Astrocyte (in vitro differentiated cells and primary cell): ENCODE measurements around the gene KCNH4. TPM values are rescaled to one million over a fixed set of nuclear protein-coding genes. Genes with fewer than 3 reads are reported as not detected.

Source experiments
- DNase-seq: peaks from one replicate; pipeline ENCODE4 v3.0.0-alpha.2; 2010; ENCODE audit warnings: low read depth
- FAIRE-seq: peaks from 2 replicates; lab custom pipeline; 2011; peaks lifted over from hg19 to GRCh38; lab: Jason Lieb, UNC
- H2AFZ ChIP-seq: 2 replicates; pipeline ENCODE4 v1.6.0; 2012; ENCODE audit warnings: low read depth, low read length, inconsistent platforms
- H3K27ac ChIP-seq: 2 replicates; pipeline ENCODE4 v1.5.1; 2011; ENCODE audit warnings: low read depth, low read length, inconsistent platforms
- H3K27me3 ChIP-seq: 2 replicates; pipeline ENCODE4 v1.6.0; 2011; ENCODE audit warnings: low read length, inconsistent platforms; ENCODE audit not compliant: insufficient read depth
- H3K36me3 ChIP-seq: 2 replicates; pipeline ENCODE4 v1.5.1; 2011; ENCODE audit warnings: low read length, inconsistent platforms; ENCODE audit not compliant: insufficient read depth
- H3K4me1 ChIP-seq: 2 replicates; pipeline ENCODE4 v1.5.1; 2011; ENCODE audit warnings: low read length, inconsistent platforms; ENCODE audit not compliant: insufficient read depth
- H3K4me2 ChIP-seq: 2 replicates; pipeline ENCODE4 v1.6.0; 2012; ENCODE audit warnings: low read length, inconsistent platforms
- H3K4me3 ChIP-seq: 2 replicates; pipeline ENCODE4 v1.5.1; 2011; ENCODE audit warnings: low read depth, mild to moderate bottlenecking, low read length, inconsistent platforms; ENCODE audit not compliant: insufficient read depth
- H3K79me2 ChIP-seq: 2 replicates; pipeline ENCODE4 v1.6.0; 2012; ENCODE audit warnings: mild to moderate bottlenecking, low read length, inconsistent platforms; ENCODE audit not compliant: insufficient read depth
- H3K9ac ChIP-seq: 2 replicates; pipeline ENCODE4 v1.6.0; 2012; ENCODE audit warnings: mild to moderate bottlenecking, low read length, inconsistent platforms
- H3K9me3 ChIP-seq: 2 replicates; pipeline ENCODE4 v1.5.1; 2012; ENCODE audit warnings: low read depth, mild to moderate bottlenecking, low read length, inconsistent platforms; ENCODE audit not compliant: insufficient read depth
- H4K20me1 ChIP-seq: 2 replicates; pipeline ENCODE4 v1.6.0; 2012; ENCODE audit warnings: low read length, inconsistent platforms; ENCODE audit not compliant: insufficient read depth
- H3K27ac Mint-ChIP-seq: one replicate; pipeline ENCODE4 v1.8.0; 2021; ENCODE audit warnings: mild to moderate bottlenecking, mixed read lengths; ENCODE audit not compliant: unreplicated experiment
- H3K27me3 Mint-ChIP-seq: one replicate; pipeline ENCODE4 v1.8.0; 2021; ENCODE audit warnings: low read depth, mixed read lengths; ENCODE audit not compliant: unreplicated experiment
- H3K36me3 Mint-ChIP-seq: one replicate; pipeline ENCODE4 v1.8.0; 2021; ENCODE audit warnings: low read depth, mixed read lengths; ENCODE audit not compliant: unreplicated experiment
- H3K4me1 Mint-ChIP-seq: one replicate; pipeline ENCODE4 v1.8.0; 2021; ENCODE audit warnings: low read depth, mixed read lengths; ENCODE audit not compliant: unreplicated experiment
- H3K4me3 Mint-ChIP-seq: one replicate; pipeline ENCODE4 v1.8.0; 2021; ENCODE audit warnings: mild to moderate bottlenecking, moderate library complexity, mixed read lengths; ENCODE audit not compliant: unreplicated experiment
- H3K9me3 Mint-ChIP-seq: one replicate; pipeline ENCODE4 v1.8.0; 2021; ENCODE audit warnings: mild to moderate bottlenecking, mixed read lengths; ENCODE audit not compliant: unreplicated experiment
- CTCF ChIP-seq: IDR thresholded peaks from 2 replicates; pipeline ENCODE4 v1.5.1; 2011; ENCODE audit warnings: low read depth, mild to moderate bottlenecking, inconsistent platforms, low read length, moderate library complexity; ENCODE audit not compliant: insufficient read depth
- EZH2 ChIP-seq: IDR thresholded peaks from 2 replicates; pipeline ENCODE4 v1.6.1; 2012; ENCODE audit warnings: mild to moderate bottlenecking, low read length, inconsistent platforms; ENCODE audit not compliant: insufficient read depth
- total RNA-seq: library from RNA; stranded (reverse); gene quantifications from 2 replicates; pipeline ENCODE4 v1.2.1, GENCODE V29; 2021

Gene KCNH4
- total RNA-seq, 1 donor from 2014 or later, result not detected

GRCh38 chr17:42117397-42118125 lies 63.4 kb downstream of the KCNH4 start:
- TF ChIP-seq EZH2 (no peak), CTCF (no peak)

DNA sequence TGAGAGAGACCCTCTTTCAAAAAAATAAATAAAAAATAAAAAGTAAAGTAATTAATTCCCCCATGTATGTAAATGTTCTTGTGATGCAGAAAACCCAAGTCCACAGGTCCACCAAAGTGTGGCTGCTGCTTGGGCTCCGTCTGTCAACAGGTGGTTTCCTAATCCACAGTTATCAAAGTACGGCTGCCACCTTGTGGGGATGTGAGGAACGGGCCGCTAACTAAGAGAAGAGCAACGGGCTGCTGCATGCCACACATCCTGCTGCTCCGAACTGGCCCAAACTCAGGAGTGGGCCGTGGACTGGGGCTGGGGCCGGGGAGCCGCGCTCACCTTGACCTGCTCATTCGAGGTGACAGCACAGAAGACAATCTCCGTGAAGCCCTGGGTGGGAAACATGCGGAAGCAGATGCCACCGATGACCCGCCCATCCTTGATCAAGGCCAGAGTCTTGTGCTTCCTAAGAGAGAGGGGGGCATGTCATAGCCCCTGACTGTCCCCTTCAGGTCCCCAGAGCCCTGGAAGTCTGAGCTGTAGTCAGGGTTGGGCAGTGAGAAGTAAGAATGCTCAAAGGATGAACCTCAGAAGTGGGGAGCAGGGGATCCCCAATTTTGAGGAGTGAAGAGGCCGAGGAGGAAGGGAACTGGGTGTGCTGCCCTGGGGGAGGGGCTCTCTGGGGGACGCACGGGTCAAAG lies 64.1 kb downstream of the KCNH4 start:
- no peak for FAIRE-seq
- H3K4me3 Mint-ChIP-seq, result no peak overlapping the region

More at GRCh38 chr17:42117397-42118125, 63.4 kb downstream of the KCNH4 start:
- Histone ChIP-seq H3K4me2 (no peak overlapping the region), H3K4me1 (peaks cover 4% of the 10 kb centered on the region), H3K9me3 (no peaks in the 10 kb centered on the region), H2AFZ (no peak overlapping the region), H3K27me3 (no peaks in the 10 kb centered on the region), H3K36me3 (no peaks in the 10 kb centered on the region), H3K27ac (no peak overlapping the region), H3K9ac (no peak overlapping the region), H4K20me1 (peaks cover 3% of the 10 kb centered on the region), H3K4me3 (no peak overlapping the region), H3K79me2 (no peaks in the 10 kb centered on the region)
- Mint-ChIP-seq H3K4me3 (no peak overlapping the region), H3K27me3 (no peaks in the 10 kb centered on the region), H3K27ac (no peak overlapping the region), H3K4me1 (peaks cover 3% of the 10 kb centered on the region), H3K36me3 (peaks cover 9% of the 10 kb centered on the region), H3K9me3 (no peaks in the 10 kb centered on the region)
- DNase-seq, result no peak
- FAIRE-seq, result no peak

More for the DNA sequence above, 64.1 kb downstream of the KCNH4 start:
- Histone ChIP-seq H3K9me3 (no peaks in the 10 kb centered on the region), H4K20me1 (no peaks in the 10 kb centered on the region), H3K27me3 (no peaks in the 10 kb centered on the region), H3K4me1 (peaks cover 4% of the 10 kb centered on the region), H3K36me3 (no peaks in the 10 kb centered on the region), H3K79me2 (no peaks in the 10 kb centered on the region), H3K9ac (no peak overlapping the region), H3K27ac (no peak overlapping the region), H3K4me3 (no peak overlapping the region), H3K4me2 (no peak overlapping the region), H2AFZ (no peak overlapping the region)
- Mint-ChIP-seq H3K27me3 (no peaks in the 10 kb centered on the region), H3K4me1 (peaks cover 6% of the 10 kb centered on the region), H3K9me3 (no peaks in the 10 kb centered on the region), H3K36me3 (peaks cover 9% of the 10 kb centered on the region), H3K27ac (no peak overlapping the region)
- TF ChIP-seq CTCF (peak; percentile 72), EZH2 (no peak)
- DNase-seq, result peak; percentile 46
